NCI-H2081 treated with DMSO at 0.1 percent for 48 hours (cell line): ENCODE data around the gene SDCBP2.

Experiments used
- DNase-seq: peaks from one replicate; lab custom pipeline; 2025; lab: John Stamatoyannopoulos, UW

Gene SDCBP2

GRCh38 chr20:1272368-1273100 lies 56.4 kb downstream of the SDCBP2 start:
- no peak for DNase-seq

GRCh38 chr20:1269850-1270249 lies 59.1 kb downstream of the SDCBP2 start:
- DNase-seq = no peak

- DNase-seq = no peak
Measured at GRCh38 chr20:1269235-1269634, 59.7 kb downstream of the SDCBP2 start.

GRCh38 chr20:1267809-1268374 lies 61.0 kb downstream of the SDCBP2 start:
- DNase-seq = no peak

- DNase-seq = no peak
Measured at GRCh38 chr20:1267161-1267560, 61.8 kb downstream of the SDCBP2 start.

GRCh38 chr20:1266167-1266973 lies 62.6 kb downstream of the SDCBP2 start, which contains the start of gene SNPH:
Gene SNPH (plus strand): TSS chr20:1266294. CDS start chr20:1296240, 29,946 bp downstream.
- no peak for DNase-seq

GRCh38 chr20:1265916-1266166 lies 63.1 kb downstream of the SDCBP2 start:
- no peak for DNase-seq

GRCh38 chr20:1265226-1265915 lies 63.6 kb downstream of the SDCBP2 start:
- DNase-seq = no peak

- no peak for DNase-seq
Measured at GRCh38 chr20:1264727-1265126, 64.2 kb downstream of the SDCBP2 start.

GRCh38 chr20:1263853-1264252 lies 65.1 kb downstream of the SDCBP2 start:
- DNase-seq = no peak
